Epithelial cell of esophagus (primary cell): ENCODE measurements around the gene PPFIA1.
A peak's percentile ranks its signal among the peaks of the same experiment; 100 is the strongest.

ENCODE experiments used
- DNase-seq: peaks from one replicate; pipeline ENCODE4 v3.0.0; 2010; ENCODE audit warnings: low read depth
- H3K4me3 ChIP-seq: 2 replicates; pipeline ENCODE4 v1.5.1; 2011; ENCODE audit warnings: mild to moderate bottlenecking, low read length, control low read depth
- TF ChIP-seq, protein P1 (sequence below): IDR thresholded peaks from 2 replicates; pipeline ENCODE4 v1.5.1; 2011; ENCODE audit warnings: low read depth, mild to moderate bottlenecking, low read length, control low read depth, inconsistent platforms; ENCODE audit not compliant: insufficient read depth; ENCODE audit errors: missing control alignments

PPFIA1 gene

DNA sequence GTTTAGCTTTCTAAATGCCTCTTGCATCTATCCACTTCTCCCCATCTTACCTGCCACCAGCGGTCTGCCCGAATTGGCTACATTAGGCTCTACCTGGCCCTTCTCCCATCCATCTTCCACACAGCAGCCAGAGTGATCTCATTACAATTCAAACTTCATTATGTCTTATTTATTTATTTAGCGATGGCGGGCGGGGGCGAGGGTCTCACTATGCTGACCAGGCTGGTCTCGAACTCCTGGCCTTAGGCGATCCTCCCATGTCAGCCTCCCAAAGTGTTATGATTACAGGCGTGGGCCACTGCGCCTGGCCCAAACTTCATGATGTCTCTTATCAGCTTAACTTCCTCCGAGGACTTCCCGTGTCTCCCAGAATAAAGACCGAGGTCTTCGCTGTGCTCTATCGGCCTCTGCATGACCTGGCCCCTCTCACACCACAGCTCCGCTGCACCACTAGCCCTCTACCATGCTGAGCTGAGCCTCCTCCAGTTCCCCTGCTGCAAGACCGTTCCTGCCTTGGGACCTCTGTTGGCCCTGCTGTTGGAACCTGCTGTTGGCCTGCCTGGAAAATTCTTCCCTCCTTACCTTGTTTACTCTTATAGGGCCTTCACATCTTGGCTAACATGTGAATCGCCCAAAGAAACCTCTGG lies 127.0 kb downstream of the PPFIA1 start:
- DNase-seq, result no peak
- peak overlapping the region; percentile 83 for H3K4me3 ChIP-seq
- TF ChIP-seq, protein P1, sequence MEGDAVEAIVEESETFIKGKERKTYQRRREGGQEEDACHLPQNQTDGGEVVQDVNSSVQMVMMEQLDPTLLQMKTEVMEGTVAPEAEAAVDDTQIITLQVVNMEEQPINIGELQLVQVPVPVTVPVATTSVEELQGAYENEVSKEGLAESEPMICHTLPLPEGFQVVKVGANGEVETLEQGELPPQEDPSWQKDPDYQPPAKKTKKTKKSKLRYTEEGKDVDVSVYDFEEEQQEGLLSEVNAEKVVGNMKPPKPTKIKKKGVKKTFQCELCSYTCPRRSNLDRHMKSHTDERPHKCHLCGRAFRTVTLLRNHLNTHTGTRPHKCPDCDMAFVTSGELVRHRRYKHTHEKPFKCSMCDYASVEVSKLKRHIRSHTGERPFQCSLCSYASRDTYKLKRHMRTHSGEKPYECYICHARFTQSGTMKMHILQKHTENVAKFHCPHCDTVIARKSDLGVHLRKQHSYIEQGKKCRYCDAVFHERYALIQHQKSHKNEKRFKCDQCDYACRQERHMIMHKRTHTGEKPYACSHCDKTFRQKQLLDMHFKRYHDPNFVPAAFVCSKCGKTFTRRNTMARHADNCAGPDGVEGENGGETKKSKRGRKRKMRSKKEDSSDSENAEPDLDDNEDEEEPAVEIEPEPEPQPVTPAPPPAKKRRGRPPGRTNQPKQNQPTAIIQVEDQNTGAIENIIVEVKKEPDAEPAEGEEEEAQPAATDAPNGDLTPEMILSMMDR, result no peak

DNA sequence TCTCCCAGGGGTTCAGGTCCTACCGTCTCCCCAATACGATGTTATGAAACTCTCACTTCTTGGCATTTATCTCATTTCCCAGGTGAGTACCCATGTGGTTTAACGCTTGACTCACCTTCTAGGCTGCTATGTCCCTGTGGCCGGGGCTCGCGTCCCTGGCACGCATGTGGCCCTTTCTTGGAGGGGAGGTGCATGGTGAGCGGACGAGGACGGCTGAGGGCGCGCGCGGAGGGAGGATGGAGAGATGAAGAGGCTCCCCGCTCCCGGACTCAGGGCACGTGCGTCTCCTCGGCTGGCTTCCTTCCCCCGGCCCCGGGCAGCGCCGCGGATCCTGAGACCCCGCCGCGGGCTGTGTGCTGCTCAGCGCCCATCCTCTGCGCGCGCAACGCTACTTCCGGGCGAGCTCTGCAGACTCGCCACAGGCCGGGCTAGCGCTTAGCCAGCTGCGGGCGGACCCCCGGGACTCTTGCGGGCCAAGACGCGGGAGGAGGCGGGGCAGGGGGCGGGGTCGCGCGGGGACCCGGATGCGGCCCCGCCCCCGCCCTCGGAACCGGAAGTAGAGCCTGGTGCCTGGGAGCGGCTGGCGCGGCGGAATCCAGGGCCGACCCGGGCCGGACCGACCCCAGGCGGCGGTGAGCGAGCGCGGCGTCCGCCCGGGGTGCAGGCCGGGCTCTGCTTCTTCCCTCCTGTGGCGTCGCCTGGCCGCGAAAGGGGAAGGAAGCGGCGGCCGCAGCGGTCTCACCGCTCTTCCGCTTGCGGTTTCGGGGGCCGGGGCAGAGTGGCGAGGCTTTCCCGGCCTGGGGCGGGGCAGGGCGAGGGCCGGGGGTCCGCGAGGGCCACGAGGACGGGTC lies 127.7 kb downstream of the PPFIA1 start, which contains the start of gene CTTN:
Gene CTTN, plus strand, starts transcription at position 547 of the 851 bp plus-strand sequence. CDS start 8,769 bp downstream, outside the sequence.
- TF ChIP-seq, protein P1, result no peak
- peak within 1 kb of the TSS; percentile 83 for H3K4me3 ChIP-seq
- DNase-seq, result peak; percentile 81

DNA sequence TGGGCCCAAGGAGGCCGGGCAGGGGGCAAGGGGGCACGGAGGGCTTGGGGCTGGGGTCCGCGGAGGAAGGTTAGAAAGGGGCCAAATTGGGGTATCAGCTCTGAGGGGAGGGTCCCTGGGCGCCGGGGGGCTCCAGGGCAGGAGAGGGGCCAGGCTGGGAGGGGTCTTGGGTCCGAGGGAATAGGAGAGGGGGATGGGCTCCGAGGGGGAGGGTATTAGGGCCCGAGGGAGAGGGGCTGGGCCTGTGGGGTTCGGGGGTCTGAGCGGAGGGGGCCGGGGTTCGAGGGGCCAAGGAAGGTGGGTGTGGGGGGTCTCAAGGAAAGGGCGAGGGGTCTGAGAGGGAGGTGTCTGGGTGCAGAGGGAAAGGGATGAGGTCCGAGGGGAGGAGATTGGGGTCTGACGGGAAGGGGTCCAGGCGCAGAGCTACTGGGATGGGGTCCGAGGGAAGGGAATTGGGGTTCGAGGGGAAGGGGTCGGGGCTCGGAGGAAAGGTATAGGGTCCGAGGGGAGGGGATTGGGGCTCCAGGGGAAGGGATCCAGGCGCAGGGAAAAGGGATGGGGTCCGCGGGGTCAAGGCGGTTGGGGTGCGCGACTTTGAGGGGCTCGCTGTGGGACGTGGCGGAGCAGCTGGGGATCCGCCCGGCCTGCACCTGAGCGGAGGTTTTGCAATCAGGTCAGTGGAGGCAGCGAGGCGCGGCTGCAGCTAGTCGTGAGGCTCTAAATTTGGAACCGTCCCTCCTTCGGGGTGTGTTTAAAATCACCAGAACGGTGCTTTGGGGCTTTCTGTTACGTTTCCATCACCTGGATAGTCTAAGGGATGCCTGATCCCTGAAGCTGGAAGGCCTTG lies 128.6 kb downstream of the PPFIA1 start:
- TF ChIP-seq, protein P1, result no peak
- peak overlapping the region; percentile 83 for H3K4me3 ChIP-seq
- peak; percentile 69 for DNase-seq

DNA sequence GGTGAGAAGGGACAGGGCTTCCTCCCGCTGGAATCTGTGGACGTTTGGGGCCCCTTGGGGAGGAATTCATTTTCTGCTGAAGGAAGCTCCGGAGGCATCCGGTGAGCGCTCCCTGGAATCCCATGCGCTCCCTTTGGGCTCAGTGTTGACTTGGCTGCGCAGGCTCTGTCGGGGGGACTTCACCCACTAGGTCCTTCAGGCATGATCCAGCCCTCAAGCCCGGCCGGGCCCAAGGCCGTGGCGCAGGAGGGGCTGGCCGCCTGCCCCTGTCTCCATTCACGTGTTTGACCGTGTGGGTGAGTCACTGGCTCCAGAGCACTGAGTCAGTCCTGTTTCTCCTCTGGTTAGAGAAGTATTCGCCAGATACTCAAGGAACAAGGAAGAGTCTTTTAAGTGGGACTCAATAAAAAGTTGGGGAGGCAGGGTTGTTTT lies 129.2 kb downstream of the PPFIA1 start:
- TF ChIP-seq, protein P1, result no peak
- H3K4me3 ChIP-seq, result peak overlapping the region; percentile 83
- DNase-seq, result peak; percentile 92

DNA sequence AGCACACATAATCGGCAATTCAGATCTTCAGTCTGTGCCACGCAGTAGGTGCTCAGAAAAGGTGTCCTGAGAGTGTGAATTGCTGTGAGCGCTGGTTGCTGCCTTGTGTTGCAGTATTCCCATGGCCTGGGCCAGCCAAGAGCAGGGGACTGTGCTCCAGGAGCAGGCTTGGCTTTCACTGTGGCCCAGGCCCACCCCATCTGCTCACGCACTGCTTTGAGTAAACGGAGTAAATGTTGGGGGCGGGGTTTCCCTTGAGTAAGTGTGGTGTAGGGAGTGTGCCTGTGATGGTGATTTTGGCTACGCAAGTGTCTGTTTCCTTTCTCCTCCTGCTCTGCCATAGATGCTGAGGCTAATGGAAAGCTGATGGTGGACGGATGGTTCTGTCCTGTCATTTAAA lies 130.2 kb downstream of the PPFIA1 start:
- TF ChIP-seq, protein P1, result no peak
- DNase-seq, result no peak
- H3K4me3 ChIP-seq, result no peak overlapping the region

DNA sequence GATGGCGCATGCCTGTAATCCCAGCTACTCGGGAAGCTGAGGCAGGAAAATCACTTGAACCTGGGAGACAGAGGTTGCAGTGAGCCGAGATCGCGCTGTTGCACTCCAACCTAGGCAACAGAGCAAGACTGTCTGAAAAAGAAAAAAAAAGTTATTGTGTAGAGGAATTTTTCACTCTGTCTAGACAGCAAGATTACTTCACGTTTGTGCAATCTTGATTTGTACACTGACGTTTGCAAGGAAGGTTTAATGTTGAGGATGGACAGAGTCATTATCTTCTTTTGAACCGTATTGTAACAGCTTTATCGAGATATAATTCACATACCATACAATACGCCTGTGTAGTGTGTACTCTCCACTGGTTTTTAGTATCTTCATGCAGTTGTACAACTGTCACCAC lies 131.5 kb downstream of the PPFIA1 start:
- H3K4me3 ChIP-seq, result no peak overlapping the region
- TF ChIP-seq, protein P1, result no peak
- DNase-seq, result no peak
